Common myeloid progenitor, CD34-positive (primary cell): ENCODE measurements around the gene IGF2BP1.
A peak's percentile ranks its signal among the peaks of the same experiment; 100 is the strongest.

Experiments
- CTCF ChIA-PET: fragments of 350-600 bp; sonication (Branson Sonifier 250); formaldehyde crosslinking; loops from one replicate; lab custom pipeline; 2021; ENCODE audit warnings: antibody characterized with exemption; lab: Charles Lee
- POLR2A ChIA-PET: fragments of 350-600 bp; sonication (Branson Sonifier 250); formaldehyde crosslinking; loops from one replicate; lab custom pipeline; 2021; ENCODE audit warnings: antibody characterized with exemption; lab: Charles Lee
- DNase-seq, 3 donors: peaks; one replicate each; pipeline versions ENCODE4 v3.0.0 to v3.0.0-alpha.2; 2013
- H3K27ac ChIP-seq, 2 experiments: 1 replicate in 1 of 2; 2 replicates in 1 of 2; pipeline ENCODE4 v1.7.0; 2013; ENCODE audit warnings: inconsistent platforms in 2 of 2, low read length in 2 of 2, mild to moderate bottlenecking in 2 of 2, low read depth in 1 of 2, moderate library complexity in 1 of 2; ENCODE audit not compliant: severe bottlenecking in 2 of 2, insufficient read depth in 1 of 2, poor library complexity in 1 of 2
- H3K27me3 ChIP-seq, 5 experiments: replicated peaks in 2 of 5; 1 replicate in 3 of 5; 2 replicates in 2 of 5; pipeline versions ENCODE4 v1.6.1 to v1.7.0; 2013; ENCODE audit warnings: low read length in 4 of 5, mild to moderate bottlenecking in 2 of 5, moderate library complexity in 2 of 5, inconsistent platforms in 1 of 5; ENCODE audit not compliant: insufficient read depth in 5 of 5, control insufficient read depth in 4 of 5
- H3K36me3 ChIP-seq, 4 experiments: 1 replicate in 2 of 4; 2 replicates in 2 of 4; pipeline versions ENCODE4 v1.6.1 to v1.7.0; 2013; ENCODE audit warnings: low read length in 3 of 4, control low read depth in 1 of 4, mild to moderate bottlenecking in 1 of 4; ENCODE audit not compliant: control insufficient read depth in 4 of 4, insufficient read depth in 4 of 4
- H3K4me1 ChIP-seq, 4 experiments: 1 replicate in 3 of 4; 2 replicates in 1 of 4; pipeline versions ENCODE4 v1.6.1 to v1.7.1; 2013; ENCODE audit warnings: low read length in 3 of 4, mild to moderate bottlenecking in 3 of 4, control low read depth in 1 of 4, inconsistent platforms in 1 of 4, moderate library complexity in 1 of 4; ENCODE audit not compliant: control insufficient read depth in 4 of 4, insufficient read depth in 4 of 4; ENCODE audit errors: control extremely low read depth in 1 of 4
- H3K4me3 ChIP-seq, 7 experiments: 1 replicate in 4 of 7; 2 replicates in 3 of 7; pipeline versions ENCODE4 v1.5.1 to v1.7.0; 2013; ENCODE audit warnings: mild to moderate bottlenecking in 7 of 7, low read length in 6 of 7, moderate library complexity in 6 of 7, inconsistent platforms in 2 of 7, low read depth in 2 of 7, control low read depth in 1 of 7; ENCODE audit not compliant: insufficient read depth in 4 of 7, control insufficient read depth in 1 of 7; ENCODE audit errors: extremely low read depth in 1 of 7
- H3K9me3 ChIP-seq, 5 experiments: 1 replicate in 4 of 5; 2 replicates in 1 of 5; pipeline versions ENCODE4 v1.6.1 to v1.7.1; 2013; ENCODE audit warnings: low read length in 4 of 5, mild to moderate bottlenecking in 2 of 5, inconsistent platforms in 1 of 5, low read depth in 1 of 5, moderate library complexity in 1 of 5; ENCODE audit not compliant: control insufficient read depth in 4 of 5, insufficient read depth in 2 of 5; ENCODE audit errors: control extremely low read depth in 1 of 5
- WGBS: methylation state at CpG from one replicate; pipeline ENCODE4 v1.1.5; 2013; ENCODE audit not compliant: insufficient coverage; 5-methylcytosine and 5-hydroxymethylcytosine counted together

IGF2BP1 gene

GRCh38 chr17:48995304-48995973, 1.7 kb upstream of the IGF2BP1 start:
- POLR2A ChIA-PET, result interaction anchor here (0.6 kb wide), 1 partner anchor 286 kb away, joined by 6 read pairs; no protein-coding TSS in a partner anchor
- Histone ChIP-seq H3K4me3 (peak overlapping the region in 1 of 7 experiments; percentile 87), H3K36me3 (no peaks in the 10 kb centered on the region), H3K4me1 (peaks cover 5 to 23% (median 15%) of the 10 kb centered on the region in 4 experiments), H3K27me3 (peaks cover 11 to 95% (median 60%) of the 10 kb centered on the region in 5 experiments), H3K27ac (peak overlapping the region in 1 of 2 experiments; percentile 58), H3K9me3 (no peaks in the 10 kb centered on the region)
- 3% methylated on average over 23 of the region's 46 CpGs for WGBS
- peak in 2 of 3 donors; percentile 42 to 48 for DNase-seq
- CTCF ChIA-PET, result interaction anchor here (1.5 to 2.2 kb wide), 2 partner anchors 9 to 11 kb away, joined by 5 to 7 read pairs; no protein-coding TSS in a partner anchor

DNA sequence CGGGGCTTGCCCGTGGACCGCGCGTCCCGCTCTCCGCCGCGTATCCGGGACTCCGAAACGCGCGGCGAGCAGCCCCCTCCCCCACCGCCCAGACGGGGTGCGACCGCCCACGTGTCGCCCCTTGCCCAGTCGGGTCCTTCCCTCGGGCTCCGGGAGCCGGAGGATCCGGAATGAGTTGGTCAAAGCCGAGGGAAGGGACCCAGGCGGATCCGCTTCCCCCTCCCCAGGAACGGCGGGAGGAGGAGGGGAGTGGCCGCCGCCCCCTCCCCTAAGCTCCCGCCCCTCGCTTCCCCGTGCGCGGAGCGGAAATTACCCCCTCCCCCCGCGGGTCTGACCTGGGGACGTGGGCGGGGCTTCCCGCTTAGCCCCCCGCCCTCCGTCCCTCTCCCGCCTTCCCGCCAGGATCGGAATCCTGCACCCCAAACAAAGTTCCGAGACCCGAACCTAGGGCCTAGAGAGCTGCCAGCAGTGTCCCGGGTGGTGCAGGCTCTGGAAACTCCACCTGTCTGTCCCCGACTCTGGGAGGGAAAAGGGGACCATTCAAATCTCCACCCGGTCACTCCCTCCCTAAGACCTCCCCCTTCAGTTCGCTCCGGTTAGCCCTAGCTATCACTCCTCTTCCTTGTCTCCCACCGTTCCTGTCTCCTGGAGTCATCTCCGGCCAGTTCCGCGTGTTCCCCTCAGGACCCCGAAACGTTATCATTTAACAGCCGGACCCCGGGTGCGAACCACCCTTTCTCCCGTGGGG, 1.0 kb upstream of the IGF2BP1 start:
- peaks cover 9 to 96% (median 60%) of the 10 kb centered on the region in 5 experiments for H3K27me3 ChIP-seq
- peak overlapping the region in 1 of 2 experiments; percentile 73 for H3K27ac ChIP-seq
- no peaks in the 10 kb centered on the region for H3K36me3 ChIP-seq
- H3K4me3 ChIP-seq, result peak overlapping the region in 2 of 7 experiments; percentile 4 to 87
- peaks cover 5 to 29% (median 15%) of the 10 kb centered on the region in 4 experiments for H3K4me1 ChIP-seq
- 2% methylated on average over 28 of the region's 66 CpGs for WGBS
- no peaks in the 10 kb centered on the region for H3K9me3 ChIP-seq
- no peak for DNase-seq
- POLR2A ChIA-PET, result interaction anchor here (0.6 kb wide), 1 partner anchor 286 kb away, joined by 6 read pairs; no protein-coding TSS in a partner anchor
- CTCF ChIA-PET, result no interaction called here

GRCh38 chr17:48996722-48997102, 473 bp upstream of the IGF2BP1 start:
- CTCF ChIA-PET, result no interaction called here

DNA sequence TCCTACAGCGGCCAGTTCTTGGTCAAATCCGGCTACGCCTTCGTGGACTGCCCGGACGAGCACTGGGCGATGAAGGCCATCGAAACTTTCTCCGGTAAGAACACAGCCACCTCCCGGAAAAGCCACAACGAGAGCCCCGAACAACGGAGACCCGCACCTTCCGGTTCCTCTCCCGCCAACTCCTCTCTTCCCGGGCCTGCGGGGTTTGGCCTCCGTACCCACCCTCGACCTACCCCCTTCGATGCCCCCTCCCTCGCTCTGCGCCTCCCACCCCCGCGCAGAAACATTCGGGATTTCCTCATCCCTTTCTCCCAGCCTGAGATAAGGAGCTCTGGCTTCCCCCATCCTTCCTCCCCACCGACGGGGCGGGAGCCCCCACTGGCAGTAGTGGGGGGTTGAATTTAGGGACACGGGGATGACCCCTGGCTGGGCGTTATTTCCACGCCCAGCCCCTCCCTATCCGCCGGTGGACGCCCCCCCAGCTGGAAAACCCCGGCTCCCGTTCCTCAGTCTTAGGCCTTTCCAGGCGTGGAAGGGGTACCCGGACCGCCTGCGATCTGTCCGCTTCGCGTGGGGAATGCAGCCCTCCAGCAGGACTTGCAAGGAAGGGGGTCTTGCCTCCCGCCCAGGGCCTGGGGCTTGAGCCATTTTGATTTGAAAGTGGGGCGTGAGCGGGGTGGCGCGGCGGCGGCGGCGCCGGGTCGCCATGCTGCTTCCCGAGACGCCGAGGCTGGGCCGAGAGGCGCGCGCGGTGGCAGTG, 822 bp downstream of the IGF2BP1 start:
- H3K27ac ChIP-seq, result peak overlapping the region in 1 of 2 experiments; percentile 73
- ChIA-PET POLR2A (no interaction called here), CTCF (no interaction called here)
- peaks cover 9 to 97% (median 64%) of the 10 kb centered on the region in 5 experiments for H3K27me3 ChIP-seq
- peaks cover 5 to 35% (median 15%) of the 10 kb centered on the region in 4 experiments for H3K4me1 ChIP-seq
- WGBS, result 3% methylated on average over 49 of the region's 63 CpGs
- peak overlapping the region in 3 of 7 experiments; percentile 19 to 87 (median 66) for H3K4me3 ChIP-seq
- no peak for DNase-seq
- H3K9me3 ChIP-seq, result no peaks in the 10 kb centered on the region
- no peaks in the 10 kb centered on the region for H3K36me3 ChIP-seq

More at GRCh38 chr17:48996722-48997102, 473 bp upstream of the IGF2BP1 start:
- POLR2A ChIA-PET, result no interaction called here
- H3K9me3 ChIP-seq, result no peaks in the 10 kb centered on the region
- WGBS, result 2% methylated on average over 10 of the region's 23 CpGs
- H3K4me1 ChIP-seq, result peaks cover 5 to 32% (median 15%) of the 10 kb centered on the region in 4 experiments
- no peaks in the 10 kb centered on the region for H3K36me3 ChIP-seq
- H3K27ac ChIP-seq, result peak overlapping the region in 1 of 2 experiments; percentile 73
- H3K27me3 ChIP-seq, result peaks cover 9 to 97% (median 63%) of the 10 kb centered on the region in 5 experiments
- DNase-seq, result no peak
- H3K4me3 ChIP-seq, result peak overlapping the region in 2 of 7 experiments; percentile 4 to 87

DNA sequence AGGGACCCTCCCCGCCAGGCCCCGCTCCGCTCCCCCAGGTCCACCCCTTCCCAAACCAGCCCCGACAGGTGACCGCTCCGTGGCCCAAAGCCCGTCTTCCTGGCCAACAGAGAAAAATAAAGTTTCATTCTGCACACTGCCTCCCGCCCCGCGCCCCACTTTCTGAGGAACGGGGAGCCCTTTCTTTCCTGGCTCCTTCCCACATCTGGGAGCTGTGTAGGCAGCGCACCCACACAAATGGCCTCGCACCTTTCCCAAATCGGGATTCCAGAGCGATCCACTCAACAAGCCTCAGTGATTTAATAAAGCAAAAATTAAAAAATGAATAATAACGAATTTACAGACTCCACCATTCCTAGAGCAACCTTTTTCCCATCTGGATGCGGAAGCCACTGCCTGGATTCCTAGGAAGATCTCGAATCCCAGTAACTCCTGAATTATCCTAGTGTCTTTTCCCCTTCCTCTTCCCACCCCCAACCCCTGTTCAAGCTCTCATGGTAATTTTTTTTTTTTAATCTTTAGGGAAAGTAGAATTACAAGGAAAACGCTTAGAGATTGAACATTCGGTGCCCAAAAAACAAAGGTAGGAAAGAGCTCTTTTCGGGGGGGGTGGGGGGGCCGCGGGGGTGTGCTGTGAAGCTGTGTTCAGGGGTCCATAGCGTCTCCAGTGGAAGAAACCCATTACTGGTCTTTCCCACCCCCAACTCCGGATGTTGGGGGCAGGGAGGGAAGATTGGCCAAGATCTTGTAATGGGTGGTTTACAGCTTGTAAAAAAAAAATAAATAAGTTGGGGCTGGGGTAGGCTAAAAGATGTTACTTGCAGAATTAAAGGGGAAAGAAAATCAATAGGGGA, 1.6 kb downstream of the IGF2BP1 start:
- peak overlapping the region in 2 of 7 experiments; percentile 30 to 87 for H3K4me3 ChIP-seq
- DNase-seq, result no peak
- peaks cover 9 to 99% (median 70%) of the 10 kb centered on the region in 5 experiments for H3K27me3 ChIP-seq
- H3K36me3 ChIP-seq, result no peaks in the 10 kb centered on the region
- ChIA-PET CTCF (interaction anchor here (1.3 kb wide), 1 partner anchor 33 kb away, joined by 5 read pairs; no protein-coding TSS in a partner anchor), POLR2A (no interaction called here)
- peaks cover 7 to 40% (median 15%) of the 10 kb centered on the region in 4 experiments for H3K4me1 ChIP-seq
- H3K9me3 ChIP-seq, result no peaks in the 10 kb centered on the region
- H3K27ac ChIP-seq, result peak overlapping the region in 1 of 2 experiments; percentile 73
- WGBS, result 3% methylated on average over 14 of the region's 25 CpGs

GRCh38 chr17:49000943-49001342, 3.8 kb downstream of the IGF2BP1 start:
- ChIA-PET CTCF (no interaction called here), POLR2A (no interaction called here)
- peak overlapping the region in 1 of 2 experiments; percentile 61 for H3K27ac ChIP-seq
- DNase-seq, result peak in 2 of 3 donors; percentile 47 to 60
- H3K4me3 ChIP-seq, result peak overlapping the region in 1 of 7 experiments; percentile 87
- H3K9me3 ChIP-seq, result no peaks in the 10 kb centered on the region
- H3K36me3 ChIP-seq, result peaks cover 0 to 4% (median 0%) of the 10 kb centered on the region in 4 experiments
- WGBS, result no CpG with 5 or more reads among the region's 1 CpG
- H3K27me3 ChIP-seq, result peaks cover 5 to 99% (median 67%) of the 10 kb centered on the region in 5 experiments
- H3K4me1 ChIP-seq, result peaks cover 7 to 38% (median 14%) of the 10 kb centered on the region in 4 experiments
